ENCODE results near the gene CRYBG3.

DNA sequence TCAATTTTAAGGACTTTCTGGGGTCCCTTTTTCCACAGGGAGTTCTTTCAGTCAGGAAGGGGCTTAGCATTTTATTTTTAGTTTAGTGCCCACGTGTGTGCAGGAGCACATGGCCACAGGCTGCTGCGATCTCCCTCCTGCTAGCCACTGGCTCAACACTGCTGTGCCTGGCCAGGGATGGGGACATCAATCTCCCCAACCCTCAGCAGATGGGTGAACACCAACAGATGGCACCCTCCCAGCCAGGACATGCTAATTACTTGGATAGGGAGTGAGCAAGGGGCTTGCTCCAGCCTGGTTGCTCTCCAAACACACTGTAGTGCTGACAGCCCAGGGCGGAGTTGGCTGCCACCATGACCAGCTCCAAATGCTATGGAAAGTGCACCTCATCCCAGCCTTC is 157.8 kb downstream of the CRYBG3 start:
- TF ChIP-seq, protein P1, sequence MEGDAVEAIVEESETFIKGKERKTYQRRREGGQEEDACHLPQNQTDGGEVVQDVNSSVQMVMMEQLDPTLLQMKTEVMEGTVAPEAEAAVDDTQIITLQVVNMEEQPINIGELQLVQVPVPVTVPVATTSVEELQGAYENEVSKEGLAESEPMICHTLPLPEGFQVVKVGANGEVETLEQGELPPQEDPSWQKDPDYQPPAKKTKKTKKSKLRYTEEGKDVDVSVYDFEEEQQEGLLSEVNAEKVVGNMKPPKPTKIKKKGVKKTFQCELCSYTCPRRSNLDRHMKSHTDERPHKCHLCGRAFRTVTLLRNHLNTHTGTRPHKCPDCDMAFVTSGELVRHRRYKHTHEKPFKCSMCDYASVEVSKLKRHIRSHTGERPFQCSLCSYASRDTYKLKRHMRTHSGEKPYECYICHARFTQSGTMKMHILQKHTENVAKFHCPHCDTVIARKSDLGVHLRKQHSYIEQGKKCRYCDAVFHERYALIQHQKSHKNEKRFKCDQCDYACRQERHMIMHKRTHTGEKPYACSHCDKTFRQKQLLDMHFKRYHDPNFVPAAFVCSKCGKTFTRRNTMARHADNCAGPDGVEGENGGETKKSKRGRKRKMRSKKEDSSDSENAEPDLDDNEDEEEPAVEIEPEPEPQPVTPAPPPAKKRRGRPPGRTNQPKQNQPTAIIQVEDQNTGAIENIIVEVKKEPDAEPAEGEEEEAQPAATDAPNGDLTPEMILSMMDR (conservative IDR thresholded peaks at IDR 0.05 in 1 of 2, IDR thresholded peaks at IDR 0.05 in 1 of 2; ENCODE audit: low read depth in 1 of 2, low read length in 2 of 2) = no peak
- TF ChIP-seq EZH2 (IDR thresholded peaks at IDR 0.05; ENCODE audit: low read length, missing control alignments) = no peak

Measured in fibroblast of lung (primary cell).